A549 (cell line): Measurements from ENCODE around the gene CLEC16A. TPM values are rescaled to one million over a fixed set of nuclear protein-coding genes. Genes with fewer than 3 reads are reported as not detected.

Source experiments
- ATAC-seq, 2 experiments: fragments of 200-7000 bp in 1 of 2; fragments of >200 bp in 1 of 2; cut with Nextera tagmentation in 1 of 2; cut with Tn5 transposase in 1 of 2; 3 replicates each; pipeline versions ENCODE4 v1.8.0 to v1.9.1; 2018 to 2020; ENCODE audit warnings: mild to moderate bottlenecking in 1 of 2, moderate library complexity in 1 of 2
- CTCF ChIA-PET: fragments of 300-600 bp; sonication (Branson Sonifier 250); formaldehyde crosslinking; extraction: SDS; loops from one replicate; lab custom pipeline; 2021; ENCODE audit warnings: antibody characterized with exemption, inconsistent platforms; lab: Yijun Ruan, JAX
- POLR2A ChIA-PET: fragments of 350-600 bp; formaldehyde crosslinking; extraction: SDS; loops from one replicate; lab custom pipeline; 2021; ENCODE audit warnings: antibody characterized with exemption, inconsistent platforms; lab: Yijun Ruan, JAX
- DNase-seq, 2 experiments: peaks; one replicate each; pipeline versions ENCODE4 v3.0.0 to v3.0.0-alpha.2; 2011 to 2016; ENCODE audit warnings: low read depth in 1 of 2, low spot score in 1 of 2
- FAIRE-seq: peaks from 2 replicates; lab custom pipeline; 2011; peaks lifted over from hg19 to GRCh38; lab: Jason Lieb, UNC
- H3K27ac ChIP-seq, 2 experiments: fragments of >200 bp; sonication (Bioruptor Twin); formaldehyde crosslinking; 3 replicates each; pipeline ENCODE4 v1.5.1; 2016 to 2017
- H3K4me1 ChIP-seq: fragments of >200 bp; sonication (Bioruptor Twin); formaldehyde crosslinking; 3 replicates; pipeline ENCODE4 v1.6.1; 2016
- H3K4me2 ChIP-seq: fragments of >200 bp; sonication (Bioruptor Twin); formaldehyde crosslinking; 3 replicates; pipeline ENCODE4 v1.6.1; 2016
- H3K4me3 ChIP-seq: fragments of >200 bp; sonication (Bioruptor Twin); formaldehyde crosslinking; 3 replicates; pipeline ENCODE4 v1.5.1; 2016
- H3K9me3 ChIP-seq: fragments of >200 bp; sonication (Bioruptor Twin); formaldehyde crosslinking; 3 replicates; pipeline ENCODE4 v1.6.1; 2016
- BCL3 ChIP-seq: fragments of >200 bp; sonication (Bioruptor Twin); formaldehyde crosslinking; IDR thresholded peaks from 3 replicates; pipeline ENCODE4 v1.6.1; 2016
- BHLHE40 ChIP-seq: IDR thresholded peaks from 2 replicates; pipeline ENCODE4 v1.6.1; 2012; ENCODE audit warnings: low read depth, low read length, inconsistent platforms
- CBX8 ChIP-seq: fragments of 200-600 bp; sonication (generic); IDR thresholded peaks from 2 replicates; pipeline ENCODE4 v1.6.1; 2016
- E2F6 ChIP-seq: IDR thresholded peaks from 2 replicates; pipeline ENCODE4 v1.6.1; 2012; ENCODE audit warnings: low read depth, borderline replicate concordance
- ELK1 ChIP-seq: fragments of 150-350 bp; IDR thresholded peaks from 2 replicates; pipeline ENCODE4 v1.6.1; 2014; ENCODE audit warnings: low read depth, mild to moderate bottlenecking, low read length
- GATA3 ChIP-seq: IDR thresholded peaks from 2 replicates; pipeline ENCODE4 v1.6.1; 2012; ENCODE audit warnings: borderline replicate concordance
- HOXB13 ChIP-seq: fragments of 250-450 bp; sonication (Bioruptor Pico); IDR thresholded peaks from 2 replicates; pipeline ENCODE4 v1.5.0; 2020; ENCODE audit warnings: low read depth, mild to moderate bottlenecking, moderate library complexity
- JUNB ChIP-seq: fragments of >200 bp; sonication (Bioruptor Twin); formaldehyde crosslinking; IDR thresholded peaks from 2 replicates; pipeline ENCODE4 v1.6.1; 2016
- MAFK ChIP-seq: fragments of 450-650 bp; IDR thresholded peaks from 2 replicates; pipeline ENCODE4 v1.6.1; 2014; ENCODE audit not compliant: partially characterized antibody
- MAZ ChIP-seq: fragments of 150-350 bp; IDR thresholded peaks from 2 replicates; pipeline ENCODE4 v1.6.1; 2014; ENCODE audit warnings: antibody characterized with exemption, low read depth, low read length, borderline replicate concordance
- NFE2L2 ChIP-seq: fragments of 150-350 bp; conservative IDR thresholded peaks from 2 replicates; pipeline ENCODE4 v1.6.1; 2014; ENCODE audit warnings: low read length
- POLR2A ChIP-seq: IDR thresholded peaks from 2 replicates; pipeline ENCODE4 v1.6.1; 2012; ENCODE audit warnings: mild to moderate bottlenecking, low read length
- RAD21 ChIP-seq, 2 experiments: fragments of >200 bp in 1 of 2; sonication (Bioruptor Twin) in 1 of 2; formaldehyde crosslinking in 1 of 2; IDR thresholded peaks in 1 of 2; conservative IDR thresholded peaks in 1 of 2; 2 replicates in 1 of 2; 3 replicates in 1 of 2; pipeline ENCODE4 v1.6.1; 2012 to 2018; ENCODE audit warnings: inconsistent platforms in 1 of 2
- RNF2 ChIP-seq: fragments of 200-600 bp; sonication (generic); IDR thresholded peaks from 2 replicates; pipeline ENCODE4 v1.6.1; 2016; ENCODE audit warnings: low read depth, mild to moderate bottlenecking, antibody characterized with exemption, moderate library complexity, borderline replicate concordance
- TP53 ChIP-seq: fragments of 250-450 bp; sonication (Bioruptor Pico); IDR thresholded peaks from 2 replicates; pipeline ENCODE4 v1.5.0; 2021; ENCODE audit warnings: mild to moderate bottlenecking, moderate library complexity
- ZC3H11A ChIP-seq: fragments of 450-650 bp; IDR thresholded peaks from 2 replicates; pipeline ENCODE4 v1.6.1; 2014; ENCODE audit warnings: antibody characterized with exemption, mild to moderate bottlenecking
- ZFP36 ChIP-seq: fragments of 450-650 bp; IDR thresholded peaks from 2 replicates; pipeline ENCODE4 v1.6.1; 2014; ENCODE audit warnings: borderline replicate concordance; ENCODE audit not compliant: partially characterized antibody
- WGBS: methylation state at CpG from one replicate; pipeline ENCODE4 v1.1.6; 2017; ENCODE audit errors: missing lambda C conversion rate; 5-methylcytosine and 5-hydroxymethylcytosine counted together
- polyA plus RNA-seq, 4 experiments: library from polyadenylated mRNA; depleted of rRNA in 3 of 4; stranded (reverse); fragments of >200 nt; fragmentation: RNase III in 1 of 4; extraction: RNeasy Plus Mini Kit Qiagen cat#74134 plus additional on column Dnase treatment in 1 of 4; gene quantifications; 2 replicates in 3 of 4; 3 replicates in 1 of 4; pipeline ENCODE4 v1.2.3, GENCODE V29; 2011 to 2017
- TF ChIP-seq, protein P1 (sequence below): IDR thresholded peaks from 2 replicates; pipeline ENCODE4 v1.6.1; 2012
- TF ChIP-seq, protein P2 (sequence below): fragments of >200 bp; sonication (Bioruptor Twin); formaldehyde crosslinking; IDR thresholded peaks from 2 replicates; pipeline ENCODE4 v1.6.1; 2016

The CLEC16A gene
- polyA plus RNA-seq, 2 of the 4 experiments (the other 2 are of a cell fraction): 8.3 to 10.4 TPM

DNA sequence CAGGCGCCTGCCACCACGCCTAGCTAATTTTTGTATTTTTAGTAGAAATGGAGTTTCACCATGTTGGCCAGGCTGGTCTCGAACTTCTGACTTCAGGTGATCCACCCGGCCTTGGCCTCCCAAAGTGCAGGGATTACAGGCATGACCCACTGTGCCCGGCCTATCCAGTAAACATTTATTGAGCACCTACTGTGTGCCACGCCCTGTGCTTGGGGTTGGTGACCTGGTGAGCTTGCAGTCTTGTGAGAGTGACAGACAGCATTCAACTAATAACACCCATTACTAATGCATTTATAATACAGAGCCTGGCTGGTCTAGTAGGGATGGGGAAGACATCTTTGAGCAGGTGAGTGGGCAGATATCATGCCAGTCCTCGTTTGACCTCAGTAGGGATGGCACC, 198.6 kb downstream of the CLEC16A start:
- Histone ChIP-seq H3K9me3 (no peaks in the 10 kb centered on the region), H3K27ac (no peak overlapping the region), H3K4me1 (no peaks in the 10 kb centered on the region), H3K4me3 (no peak overlapping the region), H3K4me2 (no peak overlapping the region)
- DNase-seq: no peak
- ChIA-PET POLR2A (interaction anchor here (0.5 kb wide), 1 partner anchor 107 kb away, joined by 3 read pairs; no protein-coding TSS in a partner anchor), CTCF (interaction anchor here (0.8 to 1.3 kb wide), 3 partner anchors 9 to 179 kb away, joined by 3 read pairs; no protein-coding TSS in a partner anchor)
- FAIRE-seq: no peak
- no peak for ATAC-seq
- no peak for TF ChIP-seq POLR2A
- TF ChIP-seq NFE2L2: no peak
- no peak for TF ChIP-seq MAZ
- TF ChIP-seq RAD21 (conservative IDR thresholded peaks at IDR 0.05 in 1 of 2, IDR thresholded peaks at IDR 0.05 in 1 of 2): no peak
- TF ChIP-seq HOXB13 (CRISPR knock-in tag): no peak
- TF ChIP-seq, protein P1, sequence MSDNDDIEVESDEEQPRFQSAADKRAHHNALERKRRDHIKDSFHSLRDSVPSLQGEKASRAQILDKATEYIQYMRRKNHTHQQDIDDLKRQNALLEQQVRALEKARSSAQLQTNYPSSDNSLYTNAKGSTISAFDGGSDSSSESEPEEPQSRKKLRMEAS: no peak
- TF ChIP-seq ELK1: no peak
- no peak for TF ChIP-seq JUNB
- no peak for TF ChIP-seq RNF2
- WGBS: 81% methylated on average over 7 of the region's 7 CpGs

DNA sequence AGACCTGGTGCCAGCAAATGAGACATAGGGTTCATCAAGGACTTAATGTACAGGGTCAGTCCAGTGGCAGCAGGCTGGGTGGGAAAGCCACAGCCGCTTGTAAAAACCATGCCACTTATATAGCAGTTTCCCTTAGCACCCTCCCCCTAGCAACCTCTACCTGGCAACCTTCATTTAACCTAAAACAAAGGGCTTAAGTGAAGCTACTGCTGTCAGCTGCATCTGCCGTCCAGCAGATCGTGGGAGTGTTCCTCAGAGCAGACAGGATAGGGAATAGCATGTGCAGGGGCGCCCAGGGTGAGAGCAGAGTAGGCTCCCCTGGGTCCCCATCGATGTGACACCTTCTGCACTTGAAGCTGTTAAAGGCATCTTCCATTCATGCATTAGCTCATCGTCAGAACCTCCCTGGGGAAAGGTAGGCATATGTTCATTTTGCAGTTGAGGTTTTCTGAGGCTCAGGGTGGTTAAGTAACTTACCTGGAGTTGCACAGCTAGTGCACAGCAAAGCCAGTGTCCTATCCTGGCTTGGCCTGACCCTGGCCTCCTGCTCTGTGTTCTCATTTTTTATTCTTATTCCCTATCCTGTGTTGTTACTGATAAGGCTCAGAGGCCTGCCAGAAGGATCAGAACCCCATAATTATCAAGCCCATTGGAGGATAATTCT, 199.1 kb downstream of the CLEC16A start:
- H3K4me2 ChIP-seq: no peak overlapping the region
- H3K4me3 ChIP-seq: no peak overlapping the region
- H3K4me1 ChIP-seq: no peaks in the 10 kb centered on the region
- ATAC-seq (no peak), FAIRE-seq (no peak), DNase-seq (no peak)
- ChIA-PET CTCF (interaction anchor here (0.8 to 1.0 kb wide), 2 partner anchors 9 to 179 kb away, joined by 3 read pairs; no protein-coding TSS in a partner anchor), POLR2A (no interaction called here)
- no peak overlapping the region for H3K27ac ChIP-seq
- TF ChIP-seq MAFK (no peak), ELK1 (no peak), BCL3 (no peak), MAZ (no peak)
- TF ChIP-seq, protein P1: no peak
- WGBS: 81% methylated on average over 6 of the region's 6 CpGs
- H3K9me3 ChIP-seq: no peaks in the 10 kb centered on the region

DNA sequence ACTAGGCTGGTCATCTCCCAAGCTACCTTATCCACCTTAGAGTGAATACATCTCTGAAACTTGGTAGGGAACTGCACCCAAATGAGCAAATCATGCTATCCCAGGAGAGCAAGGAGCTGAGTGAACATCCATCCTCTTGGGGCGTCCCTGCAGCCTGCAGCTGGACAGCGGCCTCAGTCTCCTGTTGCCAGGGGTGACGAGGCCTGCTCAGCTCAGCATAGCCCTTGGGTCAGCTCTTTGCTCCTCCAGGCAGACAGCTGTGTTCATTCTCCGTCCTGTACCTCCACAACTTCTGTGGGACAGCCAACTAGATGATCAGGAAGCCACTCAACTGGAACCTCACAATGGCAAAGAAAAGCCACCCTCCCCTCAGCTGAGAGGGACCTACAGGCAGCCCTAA, 199.8 kb downstream of the CLEC16A start:
- H3K4me1 ChIP-seq: no peaks in the 10 kb centered on the region
- CTCF ChIA-PET: interaction anchor here (1.0 to 1.2 kb wide), 2 partner anchors 173 to 180 kb away, joined by 3 read pairs; no protein-coding TSS in a partner anchor
- ATAC-seq (no peak), DNase-seq (no peak), FAIRE-seq (no peak)
- H3K27ac ChIP-seq: no peak overlapping the region
- H3K4me2 ChIP-seq: no peak overlapping the region
- POLR2A ChIA-PET: no interaction called here
- TF ChIP-seq ZC3H11A (no peak), GATA3 (no peak), BHLHE40 (no peak), TP53 (CRISPR knock-in tag) (no peak), ZFP36 (no peak), CBX8 (no peak), E2F6 (no peak)
- TF ChIP-seq, protein P2, sequence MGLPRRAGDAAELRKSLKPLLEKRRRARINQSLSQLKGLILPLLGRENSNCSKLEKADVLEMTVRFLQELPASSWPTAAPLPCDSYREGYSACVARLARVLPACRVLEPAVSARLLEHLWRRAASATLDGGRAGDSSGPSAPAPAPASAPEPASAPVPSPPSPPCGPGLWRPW: no peak
- no peaks in the 10 kb centered on the region for H3K9me3 ChIP-seq
- 81% methylated on average over 4 of the region's 4 CpGs for WGBS
- no peak overlapping the region for H3K4me3 ChIP-seq
